ENCODE results near the gene C9orf72. TPM values are rescaled to one million over a fixed set of nuclear protein-coding genes. Genes with fewer than 3 reads are reported as not detected.

C9orf72 gene
- total and polyA plus RNA-seq, 2 of the 4 experiments (the other 2 are of a cell fraction) = 2.0 to 3.4 TPM

DNA sequence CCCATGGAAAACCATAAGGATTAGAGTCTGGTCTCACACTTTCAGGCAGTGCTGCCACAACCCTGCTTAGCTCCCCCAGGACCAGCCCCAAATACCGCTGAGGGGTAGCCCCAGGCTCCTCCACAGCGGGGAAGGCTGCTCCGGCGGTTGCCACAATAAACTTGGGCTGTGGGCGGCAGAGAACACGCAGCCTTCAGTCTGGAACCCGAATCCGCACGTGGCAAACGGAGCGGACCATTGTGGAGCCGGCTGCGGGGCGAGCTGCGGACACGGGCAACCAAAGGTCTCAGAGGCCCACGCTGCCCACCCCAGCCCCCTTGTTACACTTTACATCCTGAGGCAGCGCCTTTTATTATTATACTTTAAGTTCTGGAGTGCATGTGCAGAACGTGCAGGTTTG, 37.3 kb upstream of the C9orf72 start:
- TF ChIP-seq, protein P1, sequence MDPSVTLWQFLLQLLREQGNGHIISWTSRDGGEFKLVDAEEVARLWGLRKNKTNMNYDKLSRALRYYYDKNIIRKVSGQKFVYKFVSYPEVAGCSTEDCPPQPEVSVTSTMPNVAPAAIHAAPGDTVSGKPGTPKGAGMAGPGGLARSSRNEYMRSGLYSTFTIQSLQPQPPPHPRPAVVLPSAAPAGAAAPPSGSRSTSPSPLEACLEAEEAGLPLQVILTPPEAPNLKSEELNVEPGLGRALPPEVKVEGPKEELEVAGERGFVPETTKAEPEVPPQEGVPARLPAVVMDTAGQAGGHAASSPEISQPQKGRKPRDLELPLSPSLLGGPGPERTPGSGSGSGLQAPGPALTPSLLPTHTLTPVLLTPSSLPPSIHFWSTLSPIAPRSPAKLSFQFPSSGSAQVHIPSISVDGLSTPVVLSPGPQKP (IDR thresholded peaks at IDR 0.05; ENCODE audit: borderline replicate concordance, low read depth, low read length) = no peak
- TF ChIP-seq, protein P2, sequence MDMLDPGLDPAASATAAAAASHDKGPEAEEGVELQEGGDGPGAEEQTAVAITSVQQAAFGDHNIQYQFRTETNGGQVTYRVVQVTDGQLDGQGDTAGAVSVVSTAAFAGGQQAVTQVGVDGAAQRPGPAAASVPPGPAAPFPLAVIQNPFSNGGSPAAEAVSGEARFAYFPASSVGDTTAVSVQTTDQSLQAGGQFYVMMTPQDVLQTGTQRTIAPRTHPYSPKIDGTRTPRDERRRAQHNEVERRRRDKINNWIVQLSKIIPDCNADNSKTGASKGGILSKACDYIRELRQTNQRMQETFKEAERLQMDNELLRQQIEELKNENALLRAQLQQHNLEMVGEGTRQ (IDR thresholded peaks at IDR 0.05; ENCODE audit: low read depth, low read length) = no peak
- TF ChIP-seq CEBPB (IDR thresholded peaks at IDR 0.05; ENCODE audit: low read depth, low read length) = no peak
- no peak for TF ChIP-seq FOS (IDR thresholded peaks at IDR 0.05; ENCODE audit: low read depth, low read length)
- TF ChIP-seq MXI1 (IDR thresholded peaks at IDR 0.05; ENCODE audit: borderline replicate concordance, low read depth, low read length) = no peak
- TF ChIP-seq, protein P3, sequence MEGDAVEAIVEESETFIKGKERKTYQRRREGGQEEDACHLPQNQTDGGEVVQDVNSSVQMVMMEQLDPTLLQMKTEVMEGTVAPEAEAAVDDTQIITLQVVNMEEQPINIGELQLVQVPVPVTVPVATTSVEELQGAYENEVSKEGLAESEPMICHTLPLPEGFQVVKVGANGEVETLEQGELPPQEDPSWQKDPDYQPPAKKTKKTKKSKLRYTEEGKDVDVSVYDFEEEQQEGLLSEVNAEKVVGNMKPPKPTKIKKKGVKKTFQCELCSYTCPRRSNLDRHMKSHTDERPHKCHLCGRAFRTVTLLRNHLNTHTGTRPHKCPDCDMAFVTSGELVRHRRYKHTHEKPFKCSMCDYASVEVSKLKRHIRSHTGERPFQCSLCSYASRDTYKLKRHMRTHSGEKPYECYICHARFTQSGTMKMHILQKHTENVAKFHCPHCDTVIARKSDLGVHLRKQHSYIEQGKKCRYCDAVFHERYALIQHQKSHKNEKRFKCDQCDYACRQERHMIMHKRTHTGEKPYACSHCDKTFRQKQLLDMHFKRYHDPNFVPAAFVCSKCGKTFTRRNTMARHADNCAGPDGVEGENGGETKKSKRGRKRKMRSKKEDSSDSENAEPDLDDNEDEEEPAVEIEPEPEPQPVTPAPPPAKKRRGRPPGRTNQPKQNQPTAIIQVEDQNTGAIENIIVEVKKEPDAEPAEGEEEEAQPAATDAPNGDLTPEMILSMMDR (conservative IDR thresholded peaks at IDR 0.05; ENCODE audit: low read depth, low read length) = no peak
- TF ChIP-seq NFE2L2 (IDR thresholded peaks at IDR 0.05; ENCODE audit: low read depth, low read length) = no peak
- no peak for TF ChIP-seq POLR2A (IDR thresholded peaks at IDR 0.05; ENCODE audit: low read depth, low read length)
- TF ChIP-seq BHLHE40 (IDR thresholded peaks at IDR 0.05; ENCODE audit: low read depth, low read length) = no peak
- TF ChIP-seq RCOR1 (IDR thresholded peaks at IDR 0.05; ENCODE audit: insufficient replicate concordance, low read length) = no peak
- no peak for TF ChIP-seq MAFK (IDR thresholded peaks at IDR 0.05; ENCODE audit: low read depth, low read length)
- TF ChIP-seq RAD21 (IDR thresholded peaks at IDR 0.05; ENCODE audit: low read length) = no peak
- TF ChIP-seq CHD1 (IDR thresholded peaks at IDR 0.05; ENCODE audit: low read depth, low read length) = no peak
- no peak for TF ChIP-seq SMC3 (IDR thresholded peaks at IDR 0.05; ENCODE audit: low read depth, low read length)
- TF ChIP-seq MAZ (IDR thresholded peaks at IDR 0.05; ENCODE audit: borderline replicate concordance, low read depth, low read length) = no peak
- no peak for TF ChIP-seq RFX5 (IDR thresholded peaks at IDR 0.05; ENCODE audit: low read depth, low read length)
- Histone ChIP-seq H3K23ac (ENCODE audit: low read depth, low read length) (no peak overlapping the region), H2BK20ac (ENCODE audit: low read depth, low read length) (no peak overlapping the region), H2AK9ac (replicated peaks; ENCODE audit: low read depth, low read length, poor library complexity) (no peak overlapping the region), H3K27ac (ENCODE audit: insufficient read depth, low read length) (no peak overlapping the region), H2AK5ac (ENCODE audit: low read depth, low read length) (no peak overlapping the region), H4K5ac (ENCODE audit: low read depth, low read length) (no peak overlapping the region), H4K91ac (ENCODE audit: insufficient read depth, low read depth, low read length) (no peak overlapping the region), H3K79me1 (ENCODE audit: low read depth in 1 of 2, low read length in 2 of 2) (no peaks in the 10 kb centered on the region), H3K56ac (ENCODE audit: extremely low read depth, insufficient read depth, low read length) (no peak overlapping the region), H3K4me3 (ENCODE audit: insufficient read depth, low read depth, low read length) (no peak overlapping the region), H2BK15ac (ENCODE audit: low read depth, low read length) (no peak overlapping the region), H2BK120ac (ENCODE audit: low read depth, low read length) (no peak overlapping the region), H3K4ac (ENCODE audit: low read depth, low read length) (no peak overlapping the region), H3K9me3 (ENCODE audit: control insufficient read depth, insufficient read depth, low read length) (no peaks in the 10 kb centered on the region), H2BK5ac (ENCODE audit: low read depth, low read length, poor library complexity, severe bottlenecking) (no peak overlapping the region), H4K8ac (ENCODE audit: low read depth in 2 of 2, low read length in 2 of 2) (no peak overlapping the region), H3K18ac (ENCODE audit: low read depth, low read length) (no peak overlapping the region), H3K27me3 (ENCODE audit: control insufficient read depth, insufficient read depth, low read length) (no peaks in the 10 kb centered on the region; the same call in 1 of the 2 replicates), H2AFZ (replicated peaks; ENCODE audit: low read length, poor library complexity) (no peak overlapping the region), H3K4me1 (ENCODE audit: control insufficient read depth, insufficient read depth, low read length) (no peaks in the 10 kb centered on the region), H3K9ac (ENCODE audit: low read depth, low read length) (no peak overlapping the region), H3K4me2 (ENCODE audit: low read depth, low read length) (no peak overlapping the region), H3K36me3 (ENCODE audit: control insufficient read depth, insufficient read depth, low read length) (no peaks in the 10 kb centered on the region), H4K20me1 (ENCODE audit: insufficient read depth, low read length) (no peaks in the 10 kb centered on the region), H3K14ac (replicated peaks; ENCODE audit: low read depth, low read length) (no peak overlapping the region), H3K9me1 (ENCODE audit: insufficient read depth, low read length) (no peaks in the 10 kb centered on the region)
- in situ Hi-C loops (cut with MboI; ENCODE audit: low sequenced_read_pairs) = no loop called here
- intact Hi-C loops (cut with micrococcal nuclease) = no loop called here
- dilution Hi-C loops (cut with HindIII; ENCODE audit: low sequenced_read_pairs, unreplicated experiment) = no loop called here
- 86% methylated on average over 11 of the region's 19 CpGs; no CpG with 5 or more reads in 1 of the 2 experiments for WGBS, 2 experiments (ENCODE audit: extremely low coverage in 2 of 2, insufficient read length in 1 of 2)
- BruUV-seq (replicated peaks) = no TSS peak
- ATAC-seq (ENCODE audit: low read depth) = no peak
- POLR2A ChIA-PET (ENCODE audit: unreplicated experiment) = no interaction called here
- CTCF ChIA-PET = no interaction called here
- DNase-seq = no peak
